ENCODE results near the gene RMRP. TPM values are rescaled to one million over a fixed set of nuclear protein-coding genes. Genes with fewer than 3 reads are reported as not detected.

The RMRP gene
- total and polyA plus RNA-seq, 9 of the 15 experiments (the other 6 are each of a cell fraction or from before 2014, with no cell fraction given), result 75.7 to 89,974 (median 13,378) TPM; not detected in 3

DNA sequence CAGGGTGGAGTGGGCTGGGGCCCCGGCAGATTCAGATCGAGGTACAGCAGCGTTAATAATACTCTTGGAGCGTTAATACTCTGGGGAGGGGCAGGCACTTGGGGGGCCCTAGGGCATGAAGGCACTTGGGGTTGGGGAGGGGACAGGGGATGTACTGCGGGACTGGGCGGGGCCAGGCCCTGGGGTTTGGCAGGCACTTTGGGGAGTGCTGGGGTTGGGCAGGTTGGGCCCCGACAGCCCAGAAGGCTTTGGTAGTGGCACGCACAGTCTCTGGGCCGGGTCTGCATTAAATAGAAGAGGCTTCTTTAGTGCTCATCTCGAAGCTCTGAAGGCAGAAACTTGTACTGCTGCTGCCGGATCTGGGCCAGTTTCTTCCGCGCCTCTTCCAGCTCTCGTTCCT, 39.7 kb upstream of the RMRP start (continued):
- TF ChIP-seq ZNF518B (CRISPR knock-in tag; IDR thresholded peaks at IDR 0.05), result no peak

GRCh38 chr9:35696520-35697215, 38.8 kb upstream of the RMRP start:
- ATAC-seq, result peak; percentile 96
- Histone ChIP-seq H3K9me3 (replicated peaks; ENCODE audit: control insufficient read depth, insufficient read depth, low read depth, low read length) (no peaks in the 10 kb centered on the region), H2AFZ (ENCODE audit: low read depth, low read length) (no peak overlapping the region), H3K4me1 (replicated peaks in 1 of 2; ENCODE audit: control insufficient read depth in 2 of 2, insufficient read depth in 2 of 2, low read length in 2 of 2) (no peaks in the 10 kb centered on the region; a peak in 3 of 5 replicates), H3K27me3 (ENCODE audit: control insufficient read depth in 2 of 2, insufficient read depth in 2 of 2, low read length in 2 of 2) (no peaks in the 10 kb centered on the region), H3K79me2 (ENCODE audit: control insufficient read depth, insufficient read depth, low read length) (no peaks in the 10 kb centered on the region), H3K9ac (ENCODE audit: insufficient read depth in 1 of 2, low read depth in 2 of 2, low read length in 2 of 2) (no peak overlapping the region), H3K4me3 (no peak overlapping the region), H3K4me2 (ENCODE audit: insufficient read depth, low read length) (no peak overlapping the region), H3K27ac (ENCODE audit: extremely low read depth, low read depth, low read length) (no peak overlapping the region), H3K36me3 (ENCODE audit: control insufficient read depth, insufficient read depth, low read length) (peaks cover 60% of the 10 kb centered on the region), H4K20me1 (replicated peaks; ENCODE audit: control insufficient read depth, insufficient read depth, low read length) (no peaks in the 10 kb centered on the region), H3K9me1 (ENCODE audit: control insufficient read depth, insufficient read depth, low read length) (no peaks in the 10 kb centered on the region)
- BruUV-seq (replicated peaks), result no TSS peak
- FAIRE-seq, result peak; percentile 81
- peak; percentile 59 to 70 (median 69) for DNase-seq (ENCODE audit: extremely low read depth in 1 of 4, low spot score in 3 of 4)
- WGBS (ENCODE audit: insufficient coverage, low coverage, missing lambda C conversion rate), result 29% methylated on average over 9 of the region's 9 CpGs
- POLR2A ChIA-PET, result interaction anchor here (0.5 to 1.9 kb wide), 12 partner anchors 9 to 263 kb away, joined by 3 to 8 read pairs (median 3); partner anchors contain the start of genes CCDC107, CREB3, RMRP and TLN1
- CTCF ChIA-PET (ENCODE audit: low intra/inter-chr PET ratio), result no interaction called here
- in situ Hi-C loops (cut with MboI) (no loop called here), intact Hi-C loops (cut with micrococcal nuclease) (loop anchor here (2.0 to 5.0 kb wide), 2 partner anchors 32 to 39 kb away; partner anchors contain the start of genes CCDC107 and RMRP)
- 0 out of 2 replicates have a peak, but pooled peaks have one; percentile 6 for TF ChIP-seq TCF3 (CRISPR knock-in tag; IDR thresholded peaks at IDR 0.05)
- TF ChIP-seq ZFP36 (IDR thresholded peaks at IDR 0.05; ENCODE audit: low read depth, low read length, partially characterized antibody), result peak; percentile 15
- TF ChIP-seq CCAR2 (IDR thresholded peaks at IDR 0.05; ENCODE audit: low read depth, low read length), result no peak
- no peak for TF ChIP-seq MAZ (CRISPR knock-in tag; conservative IDR thresholded peaks at IDR 0.05 in 1 of 2, IDR thresholded peaks at IDR 0.05 in 1 of 2)
- peak; percentile 47 for TF ChIP-seq SMC3 (conservative IDR thresholded peaks at IDR 0.05; ENCODE audit: insufficient read depth, low read depth, low read length)
- no peak for TF ChIP-seq SPI1 (IDR thresholded peaks at IDR 0.05; ENCODE audit: borderline replicate concordance, low read depth, low read length)
- peak; percentile 37; the same call in 1 of the 2 replicates for TF ChIP-seq POLR2AphosphoS2 (IDR thresholded peaks at IDR 0.05; ENCODE audit: low read length)
- TF ChIP-seq, protein P1, sequence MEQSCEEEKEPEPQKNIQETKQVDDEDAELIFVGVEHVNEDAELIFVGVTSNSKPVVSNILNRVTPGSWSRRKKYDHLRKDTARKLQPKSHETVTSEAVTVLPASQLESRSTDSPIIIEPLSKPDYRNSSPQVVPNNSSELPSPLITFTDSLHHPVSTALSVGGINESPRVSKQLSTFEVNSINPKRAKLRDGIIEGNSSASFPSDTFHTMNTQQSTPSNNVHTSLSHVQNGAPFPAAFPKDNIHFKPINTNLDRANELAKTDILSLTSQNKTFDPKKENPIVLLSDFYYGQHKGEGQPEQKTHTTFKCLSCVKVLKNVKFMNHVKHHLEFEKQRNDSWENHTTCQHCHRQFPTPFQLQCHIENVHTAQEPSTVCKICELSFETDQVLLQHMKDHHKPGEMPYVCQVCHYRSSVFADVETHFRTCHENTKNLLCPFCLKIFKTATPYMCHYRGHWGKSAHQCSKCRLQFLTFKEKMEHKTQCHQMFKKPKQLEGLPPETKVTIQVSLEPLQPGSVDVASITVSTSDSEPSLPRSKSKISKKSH (CRISPR knock-in tag; IDR thresholded peaks at IDR 0.05), result no peak
- TF ChIP-seq CTCF (IDR thresholded peaks at IDR 0.05 in 2 of 3, conservative IDR thresholded peaks at IDR 0.05 in 1 of 3; ENCODE audit: insufficient read depth in 2 of 3, low read depth in 1 of 3, low read length in 3 of 3), result peak; percentile 75 to 85 (median 78)
